A549 (cell line): Measurements from ENCODE around the gene VPS35L.

Experiments
- CHD2 ChIP-seq: fragments of 150-350 bp; IDR thresholded peaks from 2 replicates; pipeline ENCODE4 v1.6.1; 2014; ENCODE audit warnings: low read length; ENCODE audit not compliant: partially characterized antibody
- CTCF ChIP-seq: fragments of >200 bp; sonication (Bioruptor Twin); formaldehyde crosslinking; IDR thresholded peaks from 3 replicates; pipeline ENCODE4 v1.5.1; 2016
- RNF2 ChIP-seq: fragments of 200-600 bp; sonication (generic); IDR thresholded peaks from 2 replicates; pipeline ENCODE4 v1.6.1; 2016; ENCODE audit warnings: low read depth, mild to moderate bottlenecking, antibody characterized with exemption, moderate library complexity, borderline replicate concordance
- TF ChIP-seq, protein P1 (sequence below): fragments of 450-650 bp; IDR thresholded peaks from 2 replicates; pipeline ENCODE4 v1.6.1; 2014; ENCODE audit warnings: antibody characterized with exemption
- TF ChIP-seq, protein P2 (sequence below): IDR thresholded peaks from 2 replicates; pipeline ENCODE4 v1.6.1; 2012

GRCh38 chr16:19696961-19697360 lies 141.5 kb downstream of the VPS35L start:
- TF ChIP-seq, protein P1, sequence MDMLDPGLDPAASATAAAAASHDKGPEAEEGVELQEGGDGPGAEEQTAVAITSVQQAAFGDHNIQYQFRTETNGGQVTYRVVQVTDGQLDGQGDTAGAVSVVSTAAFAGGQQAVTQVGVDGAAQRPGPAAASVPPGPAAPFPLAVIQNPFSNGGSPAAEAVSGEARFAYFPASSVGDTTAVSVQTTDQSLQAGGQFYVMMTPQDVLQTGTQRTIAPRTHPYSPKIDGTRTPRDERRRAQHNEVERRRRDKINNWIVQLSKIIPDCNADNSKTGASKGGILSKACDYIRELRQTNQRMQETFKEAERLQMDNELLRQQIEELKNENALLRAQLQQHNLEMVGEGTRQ: no peak
- no peak for TF ChIP-seq RNF2
- TF ChIP-seq CTCF: no peak
- TF ChIP-seq, protein P2, sequence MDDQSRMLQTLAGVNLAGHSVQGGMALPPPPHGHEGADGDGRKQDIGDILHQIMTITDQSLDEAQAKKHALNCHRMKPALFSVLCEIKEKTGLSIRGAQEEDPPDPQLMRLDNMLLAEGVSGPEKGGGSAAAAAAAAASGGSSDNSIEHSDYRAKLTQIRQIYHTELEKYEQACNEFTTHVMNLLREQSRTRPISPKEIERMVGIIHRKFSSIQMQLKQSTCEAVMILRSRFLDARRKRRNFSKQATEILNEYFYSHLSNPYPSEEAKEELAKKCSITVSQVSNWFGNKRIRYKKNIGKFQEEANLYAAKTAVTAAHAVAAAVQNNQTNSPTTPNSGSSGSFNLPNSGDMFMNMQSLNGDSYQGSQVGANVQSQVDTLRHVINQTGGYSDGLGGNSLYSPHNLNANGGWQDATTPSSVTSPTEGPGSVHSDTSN: no peak
- no peak for TF ChIP-seq CHD2
